Femur (tissue), 1 donor: ENCODE results near the gene ISCA2.
"Not testable (repeated sequence)": the region's sequence is repeated elsewhere in the genome, so short reads cannot be mapped to it uniquely, and the experiment has no call there.

Experiments
- DNase-seq: peaks from one replicate; pipeline ENCODE4 v3.0.0-alpha.2; 2017

Gene ISCA2

DNA sequence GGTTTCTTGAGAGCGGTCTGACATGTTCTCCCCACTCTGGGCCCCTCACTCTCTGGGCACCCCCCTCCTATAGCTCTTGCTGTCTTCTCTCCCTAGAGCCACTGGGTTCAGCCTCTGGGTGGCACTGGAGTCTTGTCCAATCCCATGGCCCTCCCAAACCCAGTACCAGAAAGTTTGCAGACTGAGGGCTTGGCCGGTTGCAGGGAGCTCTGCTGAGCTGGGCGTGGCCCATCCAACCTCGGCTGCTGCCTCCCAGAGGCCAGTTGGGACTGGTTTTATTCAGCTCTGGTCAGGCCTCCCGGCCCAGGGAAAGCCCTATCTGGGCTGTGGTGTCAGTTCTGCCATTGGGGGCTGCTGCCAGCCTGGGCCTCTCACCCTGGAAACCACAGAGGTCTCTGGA lies 37.9 kb downstream of the ISCA2 start:
- DNase-seq, result no peak

DNA sequence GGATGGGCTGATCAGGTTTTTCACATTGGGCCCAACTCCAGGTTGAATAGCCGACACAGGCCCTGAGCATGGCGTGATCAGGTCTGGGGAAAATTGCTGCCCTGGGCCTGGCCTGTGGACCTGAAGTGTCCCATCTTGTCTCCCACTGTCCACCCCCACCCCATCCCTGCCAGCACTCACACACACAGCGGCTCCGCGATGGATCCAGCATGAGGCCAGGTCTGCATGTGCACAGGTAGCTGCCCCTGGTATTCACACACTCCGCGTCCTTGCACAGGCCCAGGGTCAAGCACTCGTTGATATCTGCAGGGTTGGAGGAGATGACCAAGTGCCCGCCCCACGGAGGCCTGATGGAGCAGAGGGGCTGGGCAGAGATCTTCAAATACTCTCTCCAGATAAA lies 38.7 kb downstream of the ISCA2 start:
- DNase-seq, result no peak

DNA sequence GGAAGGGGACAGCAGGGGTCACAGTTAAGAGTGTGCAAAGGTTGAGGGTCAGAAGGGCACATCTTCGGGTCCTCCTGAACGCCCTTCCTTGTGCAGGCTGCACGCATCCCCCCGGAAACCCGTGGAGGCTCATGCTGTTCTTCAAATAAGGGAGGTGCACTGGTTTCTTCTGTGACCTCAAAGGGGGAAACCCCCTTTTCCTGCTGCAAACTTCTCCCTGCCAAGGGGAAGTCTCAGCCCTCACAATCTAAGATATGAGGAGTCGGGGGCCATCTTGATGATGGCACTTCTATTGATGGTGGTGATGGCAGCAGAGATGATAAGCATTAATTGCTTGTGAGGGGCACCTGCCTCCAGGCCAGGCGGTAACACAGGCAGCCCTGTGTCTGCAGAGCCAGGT lies 40.0 kb downstream of the ISCA2 start:
- DNase-seq, result no peak

DNA sequence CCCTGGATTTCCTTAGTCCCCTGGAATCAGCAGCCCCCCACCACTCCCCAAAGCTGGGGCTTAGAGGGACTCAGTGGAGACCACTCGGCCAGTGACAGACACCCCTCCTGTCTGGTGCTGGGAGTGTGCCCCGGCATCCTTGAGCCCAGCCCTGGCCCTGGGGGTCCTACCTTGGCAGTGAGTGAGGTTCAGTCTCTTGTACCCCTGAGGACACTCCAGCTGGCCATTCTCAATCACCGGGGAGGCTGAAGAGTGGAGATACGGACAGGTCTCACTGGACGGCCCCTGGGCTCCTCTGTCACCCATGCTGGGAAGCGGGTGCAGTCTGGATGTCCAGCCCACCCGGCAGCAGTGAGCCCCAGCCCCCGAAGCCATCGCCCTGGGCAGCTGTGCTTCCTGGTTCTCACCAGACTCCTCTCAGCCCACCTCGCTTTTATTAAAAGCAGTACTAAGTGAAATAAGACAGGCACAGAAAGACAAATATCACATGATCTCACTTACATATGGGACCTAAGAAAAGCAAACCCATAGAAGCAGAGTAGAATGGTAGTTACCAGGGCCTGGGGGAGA lies 42.3 kb downstream of the ISCA2 start:
- no peak for DNase-seq

DNA sequence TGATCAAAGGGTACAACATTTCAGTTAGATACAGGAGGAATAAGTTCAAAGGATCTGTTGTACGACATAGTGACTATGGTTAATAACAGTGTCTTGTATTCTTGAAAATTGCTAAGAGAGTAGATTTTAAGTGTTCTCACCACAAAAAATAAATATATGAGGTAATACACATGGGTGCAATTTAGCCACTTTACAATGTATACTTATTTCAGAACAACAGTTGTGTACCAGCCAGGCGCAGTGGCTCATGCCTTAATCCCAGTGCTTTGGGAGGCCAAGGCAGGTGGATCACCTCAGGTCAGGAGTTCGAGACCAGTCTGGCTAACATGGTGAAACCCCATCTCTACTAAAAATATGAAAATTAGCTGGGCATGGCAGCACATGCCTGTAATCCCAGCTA lies 42.8 kb downstream of the ISCA2 start:
- DNase-seq, result not testable (repeated sequence)

DNA sequence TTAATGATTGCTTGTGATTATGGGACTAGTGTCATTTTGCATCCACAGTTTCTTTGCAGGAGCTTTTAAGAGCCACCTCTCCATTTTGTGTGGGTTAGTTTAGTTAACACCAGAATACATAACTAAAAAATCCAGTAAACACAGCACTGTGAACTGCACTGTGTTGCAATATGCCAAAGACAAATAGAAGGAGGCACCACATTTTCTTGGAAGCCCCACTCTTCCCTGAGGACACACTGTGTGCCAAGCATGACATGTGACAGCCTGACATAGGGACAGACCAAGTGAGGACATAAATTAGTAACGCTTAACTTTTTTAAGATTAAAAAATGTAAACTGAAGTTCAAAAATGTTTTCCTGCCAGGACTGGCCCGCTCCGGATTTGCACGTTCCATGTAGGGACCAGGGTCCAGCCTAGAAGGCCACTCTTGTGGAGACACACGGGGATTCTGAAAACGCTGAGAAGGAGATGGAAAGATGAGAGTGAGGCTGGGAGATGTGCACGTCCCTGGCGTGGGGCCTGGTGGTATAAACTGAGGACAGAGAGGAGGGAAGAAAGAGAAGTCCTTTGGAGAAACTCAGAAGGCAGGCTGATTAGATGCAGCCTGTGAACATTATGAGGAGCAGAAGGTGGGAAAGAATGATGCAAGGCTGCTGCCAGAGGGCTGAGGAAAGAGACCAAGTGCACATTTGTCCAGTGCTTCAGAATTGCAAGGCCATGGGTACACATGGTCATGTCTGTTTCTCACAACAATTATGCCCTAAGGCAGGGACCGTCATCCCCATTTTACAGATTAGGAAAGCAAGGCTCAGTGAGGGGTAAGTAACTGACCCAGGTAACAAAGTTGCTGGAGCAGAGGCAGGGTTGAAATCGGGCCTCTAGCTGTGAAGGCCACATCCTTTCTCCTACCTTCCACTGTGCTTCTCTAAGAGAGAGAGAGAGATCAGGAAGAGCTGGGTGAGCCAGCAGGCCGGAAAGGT lies 45.1 kb downstream of the ISCA2 start:
- no peak for DNase-seq

DNA sequence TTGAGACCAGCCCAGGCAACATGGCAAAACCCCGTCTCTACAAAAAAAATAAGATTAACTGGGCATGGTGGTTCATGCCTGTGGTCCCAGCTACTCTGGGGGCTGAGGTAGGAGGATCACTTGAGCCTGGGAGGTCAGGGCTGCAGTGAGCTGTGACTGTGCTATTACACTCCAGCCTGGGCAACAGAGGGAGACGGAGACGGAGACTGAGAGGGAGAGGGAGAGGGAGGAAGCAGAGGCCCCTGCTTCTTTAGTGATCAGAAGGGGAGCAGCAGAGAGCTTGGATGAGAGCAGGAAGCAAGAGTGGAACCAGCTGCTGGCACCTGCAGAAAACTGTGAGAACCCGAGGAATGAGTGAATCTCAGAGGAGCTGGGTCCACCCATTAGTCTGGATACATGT lies 45.9 kb downstream of the ISCA2 start:
- DNase-seq, result no peak

DNA sequence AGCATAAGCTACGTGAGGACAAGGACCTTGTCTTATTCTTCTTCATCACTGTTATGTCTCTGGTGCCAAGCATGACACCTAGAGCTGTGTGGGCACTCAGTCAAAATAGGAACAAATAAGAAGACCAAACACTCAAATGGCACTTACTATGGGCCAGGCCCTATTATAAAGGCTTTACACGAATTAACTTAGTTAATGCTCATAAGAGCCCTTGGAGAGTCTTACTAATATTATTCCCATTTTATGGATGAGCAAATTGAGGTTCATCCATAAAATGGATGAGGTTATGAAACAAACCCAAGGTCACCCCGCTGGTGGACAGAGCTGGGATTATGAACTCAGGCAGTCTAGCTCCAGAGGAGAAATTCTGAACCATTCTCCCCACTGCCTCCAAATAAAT lies 47.7 kb downstream of the ISCA2 start:
- DNase-seq, result no peak

DNA sequence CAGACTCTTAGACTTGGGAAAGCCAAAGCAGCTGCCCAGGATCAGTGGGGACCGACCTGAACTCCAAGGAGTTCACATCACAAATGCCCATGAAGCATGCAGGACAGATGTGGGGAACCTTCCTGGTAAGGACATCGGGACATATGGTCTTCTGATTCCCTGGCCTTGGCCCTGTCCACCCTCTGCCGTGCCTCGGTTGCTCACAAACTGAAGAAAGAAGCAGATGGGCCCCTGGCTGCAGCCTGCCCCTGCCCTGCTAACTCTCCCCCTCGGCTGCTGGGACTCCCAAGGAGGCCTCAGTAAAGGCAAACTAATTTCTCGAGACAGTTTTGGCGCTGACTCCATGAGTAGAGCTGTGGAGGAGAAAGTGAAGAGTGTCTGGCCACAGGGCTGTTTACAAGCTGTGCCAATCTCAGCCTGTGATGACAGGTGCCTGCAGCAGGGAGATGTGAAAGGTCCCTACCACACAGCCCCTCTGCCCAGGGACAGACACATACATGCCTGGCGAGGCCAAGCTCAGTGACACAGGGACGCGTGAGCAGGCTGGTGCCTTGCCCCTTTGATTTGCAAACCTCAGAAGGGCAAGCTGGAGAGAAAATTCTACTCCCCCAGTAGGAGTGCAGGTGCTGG lies 48.6 kb downstream of the ISCA2 start:
- no peak for DNase-seq

DNA sequence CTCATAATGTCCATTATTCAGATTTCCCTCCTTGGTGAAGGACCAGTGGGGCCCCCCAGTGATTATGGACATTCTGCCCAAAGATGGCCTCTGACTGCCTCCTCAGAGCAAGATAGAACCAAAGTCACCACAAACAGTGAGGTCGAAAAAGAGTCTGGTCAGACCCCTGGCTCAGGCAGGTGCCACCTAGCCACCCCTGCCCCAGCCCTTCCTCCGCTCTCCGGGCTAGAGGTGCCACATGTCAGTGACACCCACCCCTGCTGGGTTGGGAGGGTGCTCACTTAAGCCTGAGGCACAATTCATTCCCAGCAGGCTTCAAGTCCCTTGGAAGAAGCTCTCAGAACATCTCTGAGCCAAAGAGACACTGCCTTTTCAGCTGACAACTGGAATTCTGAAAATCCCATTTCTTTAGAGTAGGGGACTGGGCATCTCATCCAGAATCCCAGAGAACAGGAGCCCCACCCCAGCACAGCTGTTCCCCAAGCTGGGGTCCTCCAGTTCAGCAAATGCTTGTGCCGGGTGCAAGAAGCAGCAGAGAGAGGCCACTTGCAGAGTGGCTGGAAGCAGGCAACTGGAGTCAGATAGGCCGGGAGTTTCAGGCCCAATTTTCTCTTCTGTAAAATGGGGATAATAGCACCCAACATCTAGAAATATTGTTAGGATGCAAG lies 50.3 kb downstream of the ISCA2 start:
- DNase-seq, result no peak

DNA sequence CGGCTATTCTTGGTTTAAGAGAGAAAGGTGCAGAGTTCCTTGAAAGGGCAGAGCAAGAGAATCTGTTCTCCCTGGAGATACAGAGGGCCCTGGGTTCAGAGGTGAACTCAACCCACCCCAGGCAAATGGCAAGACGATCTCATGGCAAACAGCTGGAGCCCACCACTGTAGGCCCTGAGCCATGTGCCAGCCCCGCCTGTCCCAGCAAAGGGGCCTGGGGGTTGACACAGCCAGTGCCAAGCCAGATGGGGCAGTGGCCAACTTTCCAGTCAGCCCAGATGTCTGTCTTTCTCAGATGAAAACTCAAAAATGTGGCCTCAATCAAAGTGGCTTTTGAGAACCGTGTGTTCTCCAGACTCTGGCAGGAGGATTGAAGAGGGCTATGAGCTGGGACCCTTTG lies 51.8 kb downstream of the ISCA2 start:
- no peak for DNase-seq

DNA sequence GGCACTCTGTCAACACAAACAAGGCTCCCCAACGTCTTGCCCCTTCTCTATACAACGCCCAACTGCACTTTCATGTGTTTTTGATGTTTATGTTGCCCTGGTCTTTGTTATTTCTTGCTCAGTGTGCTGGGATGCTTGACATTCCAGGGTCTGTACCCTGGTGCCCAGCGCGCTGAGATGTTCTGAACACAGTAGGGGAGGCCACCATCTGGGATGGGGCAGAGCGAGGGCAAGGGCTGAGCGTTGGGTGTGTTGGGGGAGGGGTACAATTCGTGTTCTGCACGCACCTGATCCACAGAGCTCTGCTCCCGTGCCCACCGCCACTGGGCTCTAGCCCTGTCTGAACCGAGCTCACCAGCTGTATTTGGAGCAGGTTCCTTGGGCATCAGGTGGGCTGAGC lies 52.9 kb downstream of the ISCA2 start:
- DNase-seq, result no peak
